GM20000 (cell line): Measurements from ENCODE around the gene HOOK1.

Experiments
- DNase-seq: peaks from one replicate; pipeline ENCODE4 v3.0.0; 2012; ENCODE audit warnings: low spot score
- TF ChIP-seq, protein P1 (sequence below): IDR thresholded peaks from 2 replicates; pipeline ENCODE4 v1.5.1; 2012; ENCODE audit warnings: mild to moderate bottlenecking, control low read depth; ENCODE audit errors: extremely low read depth, missing control alignments

The HOOK1 gene

DNA sequence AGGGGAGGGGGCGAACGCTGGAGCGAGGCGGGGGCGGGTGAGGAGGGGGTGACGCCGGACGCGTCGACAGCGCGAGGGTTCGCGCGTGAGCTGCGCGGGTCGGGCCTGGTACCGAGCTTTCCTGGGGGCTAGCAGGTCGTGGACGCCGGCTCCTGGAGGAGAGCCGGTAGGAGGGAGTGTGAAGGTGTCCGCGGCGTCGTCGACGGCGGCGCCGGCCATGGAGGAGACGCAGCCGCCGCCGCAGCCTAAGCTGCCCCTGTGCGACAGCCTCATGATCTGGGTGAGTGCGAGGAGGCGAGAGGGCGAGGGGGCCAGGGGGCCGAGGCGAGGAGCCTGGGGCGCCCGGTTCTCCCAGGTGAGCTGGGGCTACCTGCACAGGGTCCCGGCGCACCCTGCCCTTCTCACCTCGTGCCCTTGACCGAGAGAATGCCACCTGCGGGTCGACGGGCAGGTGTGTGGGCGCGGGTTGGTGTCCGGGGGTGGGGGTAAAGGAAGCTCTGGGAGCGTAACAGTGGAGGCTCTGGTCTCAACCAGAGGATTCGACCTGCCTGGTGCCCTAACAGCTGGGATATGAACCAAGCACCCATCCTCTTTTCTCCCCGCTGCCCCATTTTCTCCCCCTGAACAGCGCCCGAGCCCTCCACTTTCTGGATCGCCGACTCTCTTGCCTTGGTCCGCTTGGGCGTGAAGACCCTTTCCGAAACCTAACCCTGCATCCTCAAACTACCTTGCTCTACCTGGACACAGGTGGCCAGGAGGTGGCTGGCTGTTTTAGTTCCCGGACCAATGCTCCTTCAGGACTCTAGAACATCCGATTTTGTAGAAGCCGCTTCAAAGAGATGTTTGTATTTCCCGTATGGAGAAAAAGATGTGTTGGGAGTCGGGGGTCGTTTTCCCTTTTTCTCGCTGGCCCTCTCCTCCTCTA is at the start of gene HOOK1:
HOOK1 (plus strand) TSS at position 49 of the 925 bp plus-strand sequence; CDS start at position 218, 169 bp downstream.
- TF ChIP-seq, protein P1, sequence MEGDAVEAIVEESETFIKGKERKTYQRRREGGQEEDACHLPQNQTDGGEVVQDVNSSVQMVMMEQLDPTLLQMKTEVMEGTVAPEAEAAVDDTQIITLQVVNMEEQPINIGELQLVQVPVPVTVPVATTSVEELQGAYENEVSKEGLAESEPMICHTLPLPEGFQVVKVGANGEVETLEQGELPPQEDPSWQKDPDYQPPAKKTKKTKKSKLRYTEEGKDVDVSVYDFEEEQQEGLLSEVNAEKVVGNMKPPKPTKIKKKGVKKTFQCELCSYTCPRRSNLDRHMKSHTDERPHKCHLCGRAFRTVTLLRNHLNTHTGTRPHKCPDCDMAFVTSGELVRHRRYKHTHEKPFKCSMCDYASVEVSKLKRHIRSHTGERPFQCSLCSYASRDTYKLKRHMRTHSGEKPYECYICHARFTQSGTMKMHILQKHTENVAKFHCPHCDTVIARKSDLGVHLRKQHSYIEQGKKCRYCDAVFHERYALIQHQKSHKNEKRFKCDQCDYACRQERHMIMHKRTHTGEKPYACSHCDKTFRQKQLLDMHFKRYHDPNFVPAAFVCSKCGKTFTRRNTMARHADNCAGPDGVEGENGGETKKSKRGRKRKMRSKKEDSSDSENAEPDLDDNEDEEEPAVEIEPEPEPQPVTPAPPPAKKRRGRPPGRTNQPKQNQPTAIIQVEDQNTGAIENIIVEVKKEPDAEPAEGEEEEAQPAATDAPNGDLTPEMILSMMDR, result no peak
- no peak for DNase-seq

DNA sequence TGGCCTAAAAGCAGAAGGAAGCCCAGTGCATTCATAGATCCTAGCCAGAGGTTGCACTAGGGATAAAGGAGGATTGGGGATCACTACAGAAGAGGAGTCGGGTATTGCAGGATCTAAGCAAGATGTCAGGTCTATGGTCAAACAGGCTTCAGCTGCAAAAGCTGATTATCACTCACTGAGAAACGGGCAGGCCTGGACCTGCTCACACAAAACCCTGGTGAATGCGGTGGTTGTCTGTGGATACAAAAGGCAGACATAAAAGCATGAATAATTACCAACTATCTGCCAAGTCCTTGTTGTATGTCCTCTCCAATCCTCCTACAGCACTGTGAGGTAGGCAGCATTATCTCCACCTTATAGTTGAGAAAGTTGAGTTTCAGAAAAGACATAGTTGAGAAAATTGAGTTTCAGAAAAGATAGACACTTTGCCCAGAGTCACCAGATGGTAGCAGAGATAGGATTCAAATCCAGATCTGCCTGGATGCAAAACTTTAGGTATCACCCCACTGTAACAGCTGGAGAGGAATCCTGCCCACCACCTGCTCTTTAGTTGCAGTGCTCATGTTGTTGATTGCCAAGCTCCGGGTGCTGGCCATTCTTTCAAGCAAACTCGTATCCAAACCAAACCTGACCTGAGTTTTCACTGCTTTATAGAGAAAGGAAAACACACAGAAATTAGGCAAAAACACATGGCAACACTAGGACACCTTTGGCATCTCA is 49.6 kb upstream of the HOOK1 start:
- TF ChIP-seq, protein P1, result no peak
- no peak for DNase-seq

GRCh38 chr1:59766227-59766855 is 48.4 kb upstream of the HOOK1 start:
- TF ChIP-seq, protein P1, result no peak
- no peak for DNase-seq

DNA sequence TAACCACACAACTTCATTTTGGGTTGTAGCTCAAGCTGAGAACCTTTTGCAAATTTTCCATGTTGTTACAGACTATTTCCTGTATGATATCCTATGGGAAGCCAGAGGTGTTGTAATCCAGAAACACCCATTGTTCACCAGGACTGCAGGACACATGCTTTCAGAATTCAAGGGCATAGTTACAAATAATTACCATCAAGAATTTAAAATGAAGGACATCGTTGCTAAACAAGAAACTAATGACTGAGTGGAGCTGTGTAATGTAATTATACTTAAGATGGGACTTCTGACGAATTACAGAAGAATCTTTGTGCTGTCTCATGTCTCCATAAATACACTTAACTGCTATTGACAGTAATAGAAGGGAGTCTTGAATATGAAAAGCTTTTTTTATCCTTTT is 47.6 kb upstream of the HOOK1 start:
- TF ChIP-seq, protein P1, result no peak
- DNase-seq, result no peak

- no peak for DNase-seq
- TF ChIP-seq, protein P1, result no peak
Measured at GRCh38 chr1:59768792-59769735, 45.7 kb upstream of the HOOK1 start.

DNA sequence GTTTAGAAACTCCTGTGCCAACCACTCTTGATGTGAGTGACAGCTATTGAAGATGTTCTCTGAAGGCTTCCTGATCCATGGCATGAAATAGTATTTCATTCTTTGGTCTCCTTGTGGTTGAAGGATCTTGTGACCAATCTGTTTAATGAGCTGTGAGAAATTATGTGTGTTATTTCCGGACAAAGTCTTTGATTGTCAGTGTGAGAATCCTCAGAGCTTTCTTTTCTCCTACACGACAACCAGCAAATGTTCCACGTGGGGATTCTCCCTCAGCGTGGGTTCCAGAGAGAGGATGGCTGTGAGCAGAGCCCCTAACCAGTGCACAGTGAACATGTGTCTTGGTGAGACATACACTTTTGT is 45.0 kb upstream of the HOOK1 start:
- no peak for DNase-seq
- TF ChIP-seq, protein P1, result no peak
